Activated CD4-positive, alpha-beta T cell treated with anti-CD3 and anti-CD28 coated beads for 36 hours (primary cell): ENCODE data around the gene FNTB. TPM values are rescaled to one million over a fixed set of nuclear protein-coding genes. Genes with fewer than 3 reads are reported as not detected.
"Not testable (repeated sequence)": the region's sequence is repeated elsewhere in the genome, so short reads cannot be mapped to it uniquely, and the experiment has no call there.

Source experiments
- ATAC-seq: fragments of 200-7000 bp; cut with Tn5 transposase; one replicate; pipeline ENCODE4 v1.10.0; 2021; ENCODE audit warnings: mild to moderate bottlenecking, moderate library complexity
- CTCF ChIA-PET: fragments of 350-600 bp; sonication (Branson Sonifier 250); formaldehyde crosslinking; loops from one replicate; lab custom pipeline; 2021; ENCODE audit warnings: antibody characterized with exemption; lab: Charles Lee
- POLR2A ChIA-PET: fragments of 350-600 bp; sonication (Branson Sonifier 250); formaldehyde crosslinking; loops from one replicate; lab custom pipeline; 2021; ENCODE audit warnings: antibody characterized with exemption, inconsistent platforms; lab: Charles Lee
- DNase-seq: peaks from one replicate; pipeline ENCODE4 v3.0.0-alpha.2; 2020
- H3K27ac Mint-ChIP-seq: one replicate; pipeline ENCODE4 v1.8.0; 2021; ENCODE audit warnings: mixed read lengths
- H3K27me3 Mint-ChIP-seq: one replicate; pipeline ENCODE4 v1.8.0; 2021; ENCODE audit warnings: mixed read lengths
- H3K36me3 Mint-ChIP-seq: one replicate; pipeline ENCODE4 v1.8.0; 2021; ENCODE audit warnings: low read depth, mixed read lengths
- H3K4me1 Mint-ChIP-seq: one replicate; pipeline ENCODE4 v1.8.0; 2021; ENCODE audit warnings: mixed read lengths
- H3K4me3 Mint-ChIP-seq: one replicate; pipeline ENCODE4 v1.8.0; 2021; ENCODE audit warnings: mild to moderate bottlenecking, moderate library complexity, mixed read lengths
- H3K9me3 Mint-ChIP-seq: one replicate; pipeline ENCODE4 v1.8.0; 2021; ENCODE audit warnings: low read depth, mixed read lengths
- intact Hi-C, 2 experiments: fragments of 100-400 bp; cut with DNase I in 1 of 2; cut with micrococcal nuclease in 1 of 2; formaldehyde crosslinking; loops; one replicate each; pipeline versions ENCODE4 v1.14.2 to v1.15.1; 2022 to 2024; cut with DNase I, micrococcal nuclease
- total RNA-seq, 2 experiments: library from RNA; stranded (reverse); gene quantifications; one replicate each; pipeline ENCODE4 v1.2.3, GENCODE V29; 2021

Gene FNTB
- total RNA-seq, 2 experiments from 2014 or later: 18.2 to 24.9 TPM

DNA sequence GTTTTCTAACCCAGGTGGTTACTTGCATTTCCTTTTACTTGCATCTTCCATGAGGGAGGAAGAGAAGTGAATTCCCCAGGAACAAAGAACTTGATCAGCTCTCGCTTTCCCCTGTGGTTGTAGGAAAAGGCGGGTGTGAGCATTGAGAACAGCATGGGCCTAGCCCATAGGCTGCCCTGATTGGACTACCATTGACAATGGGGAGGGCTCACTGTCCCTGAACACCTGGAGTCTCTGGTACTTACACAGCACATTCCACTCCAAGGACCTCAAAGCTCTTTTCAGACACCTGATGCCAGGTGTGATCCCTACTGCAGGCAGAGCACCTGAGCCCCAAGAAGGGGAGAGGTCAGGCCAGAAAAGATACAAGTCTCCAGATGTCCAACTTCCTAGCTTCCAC is 90.6 kb downstream of the FNTB start:
- H3K4me3 Mint-ChIP-seq: no peak overlapping the region
- no peaks in the 10 kb centered on the region for H3K27me3 Mint-ChIP-seq
- CTCF ChIA-PET: interaction anchor here (1.1 to 1.2 kb wide), 2 partner anchors 21 to 315 kb away, joined by 3 to 5 read pairs; no protein-coding TSS in a partner anchor
- peaks cover 44% of the 10 kb centered on the region for H3K4me1 Mint-ChIP-seq
- ATAC-seq (no peak), DNase-seq (no peak)
- intact Hi-C loops: no loop called here
- H3K9me3 Mint-ChIP-seq: no peaks in the 10 kb centered on the region
- H3K36me3 Mint-ChIP-seq: peaks cover 65% of the 10 kb centered on the region
- POLR2A ChIA-PET: no interaction called here
- H3K27ac Mint-ChIP-seq: no peak overlapping the region

DNA sequence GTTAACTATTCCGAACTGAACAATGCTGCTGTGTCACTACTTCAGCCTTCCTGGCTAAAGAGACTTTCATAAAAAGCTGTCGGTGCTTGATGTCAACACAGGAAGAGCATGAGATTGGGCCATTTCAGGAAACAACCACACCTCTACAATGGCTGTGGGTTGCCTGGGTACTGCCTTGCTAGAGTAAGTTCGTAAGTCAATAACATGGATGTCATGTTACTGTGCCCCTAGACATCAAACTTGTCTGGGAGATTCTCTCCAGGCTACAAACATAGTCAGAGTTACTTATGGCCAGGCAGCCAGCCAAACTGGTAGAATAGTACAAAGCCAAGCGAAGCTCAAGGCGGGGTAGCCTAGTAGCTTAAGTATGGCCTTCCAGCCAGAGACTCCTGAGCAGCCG is 92.5 kb downstream of the FNTB start:
- Mint-ChIP-seq H3K36me3 (peaks cover 78% of the 10 kb centered on the region), H3K9me3 (no peaks in the 10 kb centered on the region), H3K27me3 (no peaks in the 10 kb centered on the region), H3K27ac (no peak overlapping the region), H3K4me1 (peaks cover 60% of the 10 kb centered on the region), H3K4me3 (no peak overlapping the region)
- ChIA-PET POLR2A (interaction anchor here (0.6 kb wide), 1 partner anchor 12 kb away, joined by 3 read pairs; no protein-coding TSS in a partner anchor), CTCF (interaction anchor here (0.6 kb wide), 1 partner anchor 169 kb away, joined by 4 read pairs; no protein-coding TSS in a partner anchor)
- ATAC-seq (no peak), DNase-seq (no peak)
- intact Hi-C loops: no loop called here

DNA sequence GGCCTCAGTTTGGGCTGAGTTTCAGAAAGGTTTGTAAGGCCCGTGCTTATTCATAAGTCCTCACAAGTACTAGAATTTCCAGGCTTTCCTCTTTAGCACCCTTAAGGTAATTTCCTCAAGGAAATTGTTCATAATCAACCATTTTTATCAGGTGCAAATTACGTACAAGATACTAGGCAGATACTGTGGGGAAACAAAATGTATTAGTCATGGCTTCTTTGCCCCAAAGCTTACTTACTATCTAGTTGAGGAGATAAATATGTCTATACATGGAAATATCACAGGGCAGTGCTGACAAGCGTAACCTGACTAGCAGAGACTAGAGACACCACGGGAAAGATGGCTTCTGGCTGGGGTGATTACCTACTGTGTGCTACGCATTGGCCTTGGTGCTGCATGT is 93.1 kb downstream of the FNTB start:
- ChIA-PET CTCF (interaction anchor here (0.6 kb wide), 2 partner anchors 9 to 169 kb away, joined by 3 to 4 read pairs; no protein-coding TSS in a partner anchor), POLR2A (no interaction called here)
- H3K4me3 Mint-ChIP-seq: no peak overlapping the region
- H3K4me1 Mint-ChIP-seq: peaks cover 62% of the 10 kb centered on the region
- H3K27me3 Mint-ChIP-seq: no peaks in the 10 kb centered on the region
- intact Hi-C loops: no loop called here
- peaks cover 81% of the 10 kb centered on the region for H3K36me3 Mint-ChIP-seq
- ATAC-seq (no peak), DNase-seq (no peak)
- H3K9me3 Mint-ChIP-seq: no peaks in the 10 kb centered on the region
- H3K27ac Mint-ChIP-seq: peak overlapping the region; percentile 15

DNA sequence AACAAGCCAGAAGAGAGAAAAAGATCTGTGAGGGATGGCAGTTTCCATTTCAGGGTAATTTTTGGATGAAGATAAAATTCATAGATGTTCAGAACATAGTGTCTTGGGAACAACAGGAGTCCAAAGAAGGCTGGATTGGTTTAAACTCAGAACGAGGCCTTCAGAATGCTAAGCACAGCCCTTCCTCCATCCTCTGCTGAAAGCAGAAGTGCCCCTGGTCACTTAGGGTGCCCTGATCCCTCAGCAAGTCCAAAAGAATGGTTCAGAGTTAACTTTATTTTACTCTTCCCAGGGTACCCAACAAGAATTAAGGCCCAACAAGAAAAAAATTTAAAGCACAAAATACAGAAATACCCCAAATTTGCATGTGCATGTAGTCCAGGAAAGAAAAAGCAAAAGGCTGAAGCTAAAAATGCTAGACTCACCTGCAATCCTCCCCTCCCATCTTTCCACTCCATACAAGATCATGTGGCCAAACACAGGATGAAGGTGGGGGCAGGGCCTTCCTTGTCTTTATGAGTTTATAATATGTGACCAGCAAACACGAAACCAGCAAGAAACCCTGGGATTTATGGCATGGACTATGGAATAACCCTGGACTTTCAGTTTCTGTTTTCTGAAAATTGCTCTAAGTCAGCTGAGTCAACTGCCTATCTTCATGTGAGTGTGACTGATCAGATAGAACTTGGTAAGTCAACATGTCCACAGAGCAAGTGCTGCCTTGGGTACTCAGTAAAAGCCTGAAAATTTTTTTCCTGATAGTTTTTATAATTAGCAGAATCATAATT is 94.5 kb downstream of the FNTB start:
- Mint-ChIP-seq H3K4me1 (peaks cover 68% of the 10 kb centered on the region), H3K27ac (peak overlapping the region; percentile 34), H3K4me3 (no peak overlapping the region), H3K9me3 (no peaks in the 10 kb centered on the region), H3K36me3 (peaks cover 81% of the 10 kb centered on the region), H3K27me3 (no peaks in the 10 kb centered on the region)
- ATAC-seq: peak; percentile 57
- intact Hi-C loops: no loop called here
- no peak for DNase-seq
- ChIA-PET CTCF (no interaction called here), POLR2A (no interaction called here)

DNA sequence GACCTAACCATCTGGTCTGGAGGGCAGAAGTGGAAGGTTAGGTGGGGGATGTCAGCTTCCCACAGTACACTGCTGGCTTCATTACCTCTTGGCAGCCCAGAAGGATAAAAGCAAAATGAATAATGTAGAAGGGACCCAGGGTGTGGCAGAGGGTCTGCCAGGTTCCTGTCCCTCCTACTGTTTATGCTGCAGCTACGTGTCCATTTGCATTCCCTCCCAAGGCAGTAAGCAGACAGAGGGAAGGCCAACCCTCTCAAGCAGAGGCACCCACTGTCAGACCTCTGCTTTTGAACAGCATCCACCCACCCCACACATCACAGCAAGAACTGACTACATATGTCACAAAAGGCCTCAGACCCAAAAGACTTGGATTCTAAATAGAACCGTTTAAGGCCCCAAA is 96.2 kb downstream of the FNTB start:
- Mint-ChIP-seq H3K4me3 (no peak overlapping the region), H3K36me3 (peaks cover 86% of the 10 kb centered on the region), H3K27ac (peak overlapping the region; percentile 29), H3K27me3 (no peaks in the 10 kb centered on the region), H3K4me1 (peaks cover 67% of the 10 kb centered on the region), H3K9me3 (peaks cover 8% of the 10 kb centered on the region)
- ATAC-seq: no peak
- CTCF ChIA-PET: interaction anchor here (0.6 kb wide), 1 partner anchor 128 kb away, joined by 3 read pairs; no protein-coding TSS in a partner anchor
- POLR2A ChIA-PET: interaction anchor here (0.6 kb wide), 1 partner anchor 249 kb away, joined by 3 read pairs; no protein-coding TSS in a partner anchor
- intact Hi-C loops: no loop called here
- DNase-seq: no peak

DNA sequence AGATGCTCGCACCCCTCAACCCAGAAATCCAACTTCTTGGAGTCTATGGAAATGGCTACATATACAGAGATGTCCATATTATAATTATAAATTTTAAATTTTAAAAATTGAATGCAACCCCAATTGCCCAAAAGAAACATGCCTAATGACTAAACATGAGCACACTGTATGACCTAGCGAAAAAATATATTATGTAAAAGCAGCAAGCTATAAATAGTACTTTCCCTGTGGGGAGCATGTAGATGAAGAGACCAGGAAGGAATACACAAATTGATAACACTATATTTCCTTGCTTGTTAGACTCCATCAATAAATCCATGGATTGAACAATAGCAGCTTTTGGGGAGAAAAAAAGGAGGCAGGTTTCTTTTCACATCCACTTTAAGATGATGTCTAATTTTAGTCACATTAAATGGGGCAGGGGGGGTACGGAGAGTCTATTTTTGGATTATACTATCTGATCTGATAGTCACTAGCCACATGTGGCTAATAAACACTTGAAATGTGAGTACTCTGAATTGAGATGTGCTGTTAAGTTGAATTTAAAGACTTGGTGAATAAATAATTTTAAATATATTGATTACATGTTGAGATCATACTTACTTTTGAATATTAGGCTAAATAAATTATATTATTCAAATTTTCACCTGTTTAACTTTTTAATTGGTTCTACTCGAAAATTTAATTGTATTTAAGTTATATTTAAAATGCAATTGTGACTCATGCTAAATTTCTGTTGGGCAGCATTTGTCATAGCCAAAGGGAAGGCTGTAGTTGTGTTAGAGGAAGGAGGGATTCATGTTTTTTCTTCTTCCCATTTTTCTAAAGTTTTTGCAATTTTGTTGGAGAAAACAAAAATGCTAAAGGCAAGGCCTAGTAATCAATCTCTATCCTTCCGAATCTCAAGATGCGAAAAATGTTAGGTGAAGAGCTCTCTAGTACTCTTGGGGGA is 98.1 kb downstream of the FNTB start:
- ChIA-PET CTCF (interaction anchor here (0.7 kb wide), 1 partner anchor 8 kb away, joined by 3 read pairs; no protein-coding TSS in a partner anchor), POLR2A (no interaction called here)
- peak overlapping the region; percentile 6 for H3K27ac Mint-ChIP-seq
- peaks cover 9% of the 10 kb centered on the region for H3K9me3 Mint-ChIP-seq
- intact Hi-C loops: no loop called here
- DNase-seq: no peak
- no peak overlapping the region for H3K4me3 Mint-ChIP-seq
- ATAC-seq: no peak
- H3K36me3 Mint-ChIP-seq: peaks cover 92% of the 10 kb centered on the region
- no peaks in the 10 kb centered on the region for H3K27me3 Mint-ChIP-seq
- H3K4me1 Mint-ChIP-seq: peaks cover 59% of the 10 kb centered on the region

DNA sequence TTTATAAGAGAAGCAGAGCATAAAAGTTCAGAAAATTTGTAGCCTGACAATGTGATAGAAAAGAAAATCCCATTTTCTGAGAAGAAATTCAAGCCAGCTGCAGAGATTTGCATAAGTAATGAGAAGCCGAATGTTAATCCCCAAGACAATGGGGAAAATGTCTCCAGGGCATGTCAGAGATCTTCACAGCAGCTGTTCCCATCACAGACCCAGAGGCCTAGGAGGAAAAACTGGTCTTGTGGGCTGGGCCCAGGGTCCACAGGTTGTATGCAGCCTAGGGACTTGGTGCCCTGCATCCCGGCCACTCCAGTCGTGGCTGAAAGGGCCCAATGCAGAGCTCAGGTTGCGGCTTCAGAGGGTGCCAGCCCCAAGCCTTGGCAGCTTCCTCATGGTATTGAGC is 100.0 kb downstream of the FNTB start:
- H3K4me1 Mint-ChIP-seq: peaks cover 48% of the 10 kb centered on the region
- H3K36me3 Mint-ChIP-seq: peaks cover 85% of the 10 kb centered on the region
- CTCF ChIA-PET, H3K27ac Mint-ChIP-seq, POLR2A ChIA-PET, H3K27me3 Mint-ChIP-seq, H3K9me3 Mint-ChIP-seq, ATAC-seq, intact Hi-C loops, DNase-seq, H3K4me3 Mint-ChIP-seq: not testable (repeated sequence)

DNA sequence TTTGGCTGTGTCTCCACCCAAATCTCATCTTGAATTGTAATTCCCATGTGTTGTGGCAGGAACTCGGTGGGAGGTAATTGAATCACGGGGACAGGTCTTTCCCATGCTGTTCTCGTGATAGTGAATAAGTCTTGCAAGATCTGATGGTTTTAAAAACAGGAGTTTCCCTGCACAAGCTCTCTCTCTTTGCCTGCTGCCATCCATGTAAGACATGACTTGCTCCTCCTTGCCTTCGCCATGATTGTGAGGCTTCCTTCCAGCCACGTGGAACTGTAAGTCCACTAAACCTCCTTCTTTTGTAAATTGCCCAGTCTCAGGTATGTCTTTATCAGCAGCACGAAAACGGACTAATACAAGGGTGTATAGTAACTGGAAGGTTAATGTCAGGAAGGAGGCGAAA is 101.1 kb downstream of the FNTB start:
- H3K27ac Mint-ChIP-seq, ATAC-seq, POLR2A ChIA-PET, DNase-seq, H3K9me3 Mint-ChIP-seq, intact Hi-C loops, H3K4me3 Mint-ChIP-seq, H3K27me3 Mint-ChIP-seq: not testable (repeated sequence)
- CTCF ChIA-PET: interaction anchor here (0.7 to 1.9 kb wide), 2 partner anchors 14 to 81 kb away, joined by 3 to 6 read pairs; no protein-coding TSS in a partner anchor
- Mint-ChIP-seq H3K4me1 (peaks cover 40% of the 10 kb centered on the region), H3K36me3 (peaks cover 81% of the 10 kb centered on the region)

DNA sequence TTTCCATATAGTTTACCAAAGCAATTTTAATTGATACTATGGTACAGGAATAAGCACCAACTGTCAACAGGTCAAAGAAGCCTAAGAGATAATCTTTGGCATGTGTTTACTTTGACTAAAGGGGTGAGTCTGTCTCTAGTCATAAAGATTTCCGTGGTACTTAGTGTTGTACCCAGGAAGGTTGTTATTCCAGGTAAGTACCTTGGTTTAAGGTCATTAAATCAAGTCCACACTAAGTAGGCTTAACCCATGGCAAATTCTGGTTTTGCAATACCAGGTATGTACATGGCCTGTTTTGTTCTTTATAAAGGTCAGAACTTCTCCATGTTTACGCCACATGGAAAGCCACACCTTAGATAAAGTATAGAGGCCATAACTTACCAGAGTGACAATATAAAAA is 105.7 kb downstream of the FNTB start:
- no peak for ATAC-seq

DNA sequence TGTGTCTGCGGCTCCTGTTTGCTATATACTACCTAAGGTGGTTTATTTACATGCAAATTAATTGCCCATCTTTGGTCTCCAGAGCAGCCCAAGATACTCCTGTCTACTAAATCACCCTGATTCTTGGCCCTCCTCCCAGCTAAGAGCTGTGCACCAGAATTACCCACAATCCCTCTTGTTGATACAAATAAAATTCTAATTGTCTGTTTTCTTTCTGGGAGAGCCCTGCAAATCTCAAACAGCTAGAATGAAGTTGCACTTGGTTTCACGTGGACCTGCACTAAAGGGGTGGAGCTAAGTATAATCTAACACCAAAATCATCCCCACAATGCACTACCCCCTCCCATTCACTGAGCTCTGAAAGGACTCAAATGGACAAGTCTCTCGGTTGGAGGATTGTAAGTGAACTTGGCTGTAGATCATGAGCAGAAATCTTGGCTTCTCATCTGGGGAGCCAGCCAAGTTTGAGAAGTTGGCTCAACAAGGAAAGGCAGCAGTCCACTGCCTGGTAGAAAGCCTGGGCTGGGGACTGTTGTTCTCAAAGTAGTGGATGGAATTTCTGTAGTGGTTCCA is 109.0 kb downstream of the FNTB start:
- peaks cover 65% of the 10 kb centered on the region for H3K36me3 Mint-ChIP-seq
- CTCF ChIA-PET: interaction anchor here (0.6 to 1.4 kb wide), 3 partner anchors 13 to 729 kb away, joined by 3 read pairs; no protein-coding TSS in a partner anchor
- no peaks in the 10 kb centered on the region for H3K27me3 Mint-ChIP-seq
- peaks cover 74% of the 10 kb centered on the region for H3K4me1 Mint-ChIP-seq
- H3K27ac Mint-ChIP-seq: peak overlapping the region; percentile 49
- intact Hi-C loops: loop anchor here in 1 of 2 experiments (5.0 kb wide), 1 partner anchor 168 kb away; no protein-coding TSS in a partner anchor
- DNase-seq (no peak), ATAC-seq (no peak)
- H3K4me3 Mint-ChIP-seq: no peak overlapping the region
- POLR2A ChIA-PET: no interaction called here
- H3K9me3 Mint-ChIP-seq: no peaks in the 10 kb centered on the region

More for the DNA sequence above, 105.7 kb downstream of the FNTB start:
- Mint-ChIP-seq H3K4me1 (peaks cover 47% of the 10 kb centered on the region), H3K4me3 (no peak overlapping the region), H3K36me3 (peaks cover 72% of the 10 kb centered on the region), H3K27ac (no peak overlapping the region), H3K9me3 (peaks cover 6% of the 10 kb centered on the region), H3K27me3 (no peaks in the 10 kb centered on the region)
- ChIA-PET POLR2A (no interaction called here), CTCF (interaction anchor here (1.2 to 1.4 kb wide), 2 partner anchors 8 to 98 kb away, joined by 3 read pairs; no protein-coding TSS in a partner anchor)
- no peak for DNase-seq
- intact Hi-C loops: no loop called here
